Esophagus muscularis mucosa (tissue), 4 donors: ENCODE results near the gene MRE11. TPM values are rescaled to one million over a fixed set of nuclear protein-coding genes. Genes with fewer than 3 reads are reported as not detected.

Experiments used
- DNase-seq: peaks from one replicate; pipeline ENCODE4 v3.0.0-alpha.2; 2017; ENCODE audit errors: extremely low spot score
- H3K27ac ChIP-seq, 4 donors: fragments of 200-600 bp; sonication (generic); replicated peaks in 1 of 4; 1 replicate in 3 of 4; 2 replicates in 1 of 4; pipeline ENCODE4 v1.5.1; 2016 to 2019; ENCODE audit warnings: mild to moderate bottlenecking in 1 of 4
- H3K27me3 ChIP-seq, 4 donors: fragments of 200-600 bp; sonication (generic); one replicate each; pipeline versions ENCODE4 v1.5.1 to v1.6.0; 2016 to 2019
- H3K36me3 ChIP-seq, 4 donors: fragments of 200-600 bp; sonication (generic); one replicate each; pipeline ENCODE4 v1.5.1; 2016 to 2019
- H3K4me1 ChIP-seq, 4 donors: fragments of 200-600 bp; sonication (generic); one replicate each; pipeline ENCODE4 v1.5.1; 2016 to 2019
- H3K4me3 ChIP-seq, 4 donors: fragments of 200-600 bp; sonication (generic); 1 replicate in 2 of 4; 2 replicates in 2 of 4; pipeline ENCODE4 v1.5.1; 2016 to 2019; ENCODE audit warnings: mild to moderate bottlenecking in 4 of 4, moderate library complexity in 1 of 4
- H3K9me3 ChIP-seq, 4 donors: fragments of 200-600 bp; sonication (generic); 1 replicate in 3 of 4; 2 replicates in 1 of 4; pipeline ENCODE4 v1.5.1; 2016 to 2019
- EP300 ChIP-seq: sonication (generic); formaldehyde crosslinking; IDR thresholded peaks from one replicate; pipeline ENCODE4 v1.6.1; 2017; ENCODE audit warnings: antibody characterized with exemption
- POLR2A ChIP-seq: fragments of 450-650 bp; IDR thresholded peaks from one replicate; pipeline ENCODE4 v1.6.1; 2017; ENCODE audit warnings: antibody characterized with exemption, moderate library complexity, mild to moderate bottlenecking, low read depth
- POLR2AphosphoS5 ChIP-seq, 2 donors: sonication (generic); formaldehyde crosslinking; IDR thresholded peaks; one replicate each; pipeline ENCODE4 v1.6.1; 2017; ENCODE audit warnings: antibody characterized with exemption in 2 of 2
- WGBS: methylation state at CpG from one replicate; pipeline ENCODE4 v1.1.5; 2018; 5-methylcytosine and 5-hydroxymethylcytosine counted together
- intact Hi-C: fragments of 100-400 bp; cut with DNase I; formaldehyde crosslinking; loops from one replicate; pipeline ENCODE4 v1.15.1; 2023
- total RNA-seq, 4 donors: library from RNA; depleted of rRNA; stranded (reverse); fragments of >200 nt; gene quantifications; one replicate each; pipeline versions ENCODE4 v1.1.0 to v1.2.1, GENCODE V29; 2016
- TF ChIP-seq, protein P1 (sequence below), 3 experiments: fragments of 200-600 bp in 2 of 3; fragments of 450-650 bp in 1 of 3; sonication (generic) in 2 of 3; IDR thresholded peaks; one replicate each; pipeline ENCODE4 v1.5.1; 2017 to 2019; ENCODE audit warnings: antibody characterized with exemption in 3 of 3, mild to moderate bottlenecking in 2 of 3, moderate library complexity in 1 of 3

The MRE11 gene
- total RNA-seq, 4 donors from 2014 or later: 9.9 to 12.9 (median 11.2) TPM

DNA sequence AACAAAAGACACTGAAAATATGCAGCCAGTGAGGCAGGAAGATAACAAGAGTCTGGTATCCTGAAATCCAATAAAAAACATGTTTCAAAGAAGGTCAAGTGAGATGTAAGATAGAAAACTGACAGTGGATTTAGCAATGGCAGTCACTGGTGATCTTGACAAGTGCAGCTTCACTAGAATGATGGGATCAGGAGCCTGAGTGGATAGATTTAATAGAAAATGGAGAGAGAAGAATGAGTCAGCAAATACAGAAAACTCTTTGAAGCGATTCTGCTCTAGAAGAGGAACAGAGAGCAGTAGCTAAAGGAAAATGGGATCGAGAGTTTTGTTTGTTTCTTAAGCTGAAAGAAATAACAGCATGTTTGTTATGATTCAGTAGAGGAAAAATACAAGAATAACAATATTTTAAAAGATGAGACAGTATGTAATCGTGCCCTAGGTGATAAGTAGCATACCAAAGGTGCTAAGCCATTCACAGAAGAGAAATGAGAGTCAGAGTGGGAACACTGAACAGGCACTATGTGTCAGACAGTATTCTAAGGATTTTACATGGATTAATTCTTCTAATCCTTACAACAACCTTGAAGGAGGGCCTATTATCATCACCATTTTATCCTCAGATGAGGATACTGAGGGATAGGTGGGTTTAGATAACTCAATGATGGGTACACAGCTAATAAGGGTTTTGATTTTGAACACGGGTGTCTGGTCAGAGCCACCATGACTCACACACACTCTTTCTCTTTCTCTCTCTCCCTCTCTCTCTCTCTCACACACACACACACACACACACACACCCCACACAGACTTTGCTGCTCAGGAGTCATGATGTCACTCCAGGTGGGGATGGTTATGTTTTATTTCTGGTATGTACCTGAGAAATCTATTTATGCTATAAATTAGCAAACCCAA lies 36.3 kb downstream of the MRE11 start:
- no peaks in the 10 kb centered on the region for H3K4me1 ChIP-seq
- WGBS: 78% methylated on average over 4 of the region's 4 CpGs
- H3K27ac ChIP-seq: no peak overlapping the region
- H3K4me3 ChIP-seq: no peak overlapping the region
- no peaks in the 10 kb centered on the region for H3K9me3 ChIP-seq
- intact Hi-C loops: no loop called here
- H3K27me3 ChIP-seq: no peaks in the 10 kb centered on the region
- H3K36me3 ChIP-seq: peaks cover 8 to 57% (median 33%) of the 10 kb centered on the region in 4 donors
- TF ChIP-seq POLR2AphosphoS5 (IDR thresholded peaks at IDR 0.05) (no peak), EP300 (no peak), POLR2A (no peak)
- TF ChIP-seq, protein P1, sequence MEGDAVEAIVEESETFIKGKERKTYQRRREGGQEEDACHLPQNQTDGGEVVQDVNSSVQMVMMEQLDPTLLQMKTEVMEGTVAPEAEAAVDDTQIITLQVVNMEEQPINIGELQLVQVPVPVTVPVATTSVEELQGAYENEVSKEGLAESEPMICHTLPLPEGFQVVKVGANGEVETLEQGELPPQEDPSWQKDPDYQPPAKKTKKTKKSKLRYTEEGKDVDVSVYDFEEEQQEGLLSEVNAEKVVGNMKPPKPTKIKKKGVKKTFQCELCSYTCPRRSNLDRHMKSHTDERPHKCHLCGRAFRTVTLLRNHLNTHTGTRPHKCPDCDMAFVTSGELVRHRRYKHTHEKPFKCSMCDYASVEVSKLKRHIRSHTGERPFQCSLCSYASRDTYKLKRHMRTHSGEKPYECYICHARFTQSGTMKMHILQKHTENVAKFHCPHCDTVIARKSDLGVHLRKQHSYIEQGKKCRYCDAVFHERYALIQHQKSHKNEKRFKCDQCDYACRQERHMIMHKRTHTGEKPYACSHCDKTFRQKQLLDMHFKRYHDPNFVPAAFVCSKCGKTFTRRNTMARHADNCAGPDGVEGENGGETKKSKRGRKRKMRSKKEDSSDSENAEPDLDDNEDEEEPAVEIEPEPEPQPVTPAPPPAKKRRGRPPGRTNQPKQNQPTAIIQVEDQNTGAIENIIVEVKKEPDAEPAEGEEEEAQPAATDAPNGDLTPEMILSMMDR (IDR thresholded peaks at IDR 0.05): no peak
- DNase-seq: no peak

DNA sequence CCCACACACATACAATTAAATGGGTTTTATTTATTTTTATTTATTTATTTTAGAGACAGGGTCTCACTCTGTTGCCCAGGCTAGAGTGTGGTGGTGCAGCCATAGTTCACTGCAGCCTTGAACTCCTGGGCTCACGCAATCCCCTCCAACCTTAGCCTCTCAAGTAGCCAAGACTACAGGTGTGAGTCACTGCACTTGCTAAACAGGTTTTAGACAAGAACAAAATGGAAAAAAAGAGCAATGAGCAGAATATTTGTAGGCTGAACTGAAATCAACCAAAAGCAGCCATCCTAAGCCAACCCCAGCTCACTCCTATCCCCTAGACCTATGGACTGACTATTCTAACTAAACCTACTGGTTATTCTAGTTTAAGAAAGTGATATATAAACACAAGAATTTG lies 37.8 kb downstream of the MRE11 start:
- Histone ChIP-seq H3K4me1 (no peaks in the 10 kb centered on the region), H3K27ac (no peak overlapping the region), H3K4me3 (no peak overlapping the region), H3K9me3 (no peaks in the 10 kb centered on the region), H3K27me3 (no peaks in the 10 kb centered on the region), H3K36me3 (peaks cover 8 to 44% (median 30%) of the 10 kb centered on the region in 4 donors)
- intact Hi-C loops: no loop called here
- 100% methylated on average over 1 of the region's 1 CpG for whole genome bisulfite sequencing
- no peak for TF ChIP-seq POLR2A
- TF ChIP-seq, protein P1 (IDR thresholded peaks at IDR 0.05): no peak
- TF ChIP-seq EP300: no peak
- no peak for TF ChIP-seq POLR2AphosphoS5 (IDR thresholded peaks at IDR 0.05)
- DNase-seq: no peak

DNA sequence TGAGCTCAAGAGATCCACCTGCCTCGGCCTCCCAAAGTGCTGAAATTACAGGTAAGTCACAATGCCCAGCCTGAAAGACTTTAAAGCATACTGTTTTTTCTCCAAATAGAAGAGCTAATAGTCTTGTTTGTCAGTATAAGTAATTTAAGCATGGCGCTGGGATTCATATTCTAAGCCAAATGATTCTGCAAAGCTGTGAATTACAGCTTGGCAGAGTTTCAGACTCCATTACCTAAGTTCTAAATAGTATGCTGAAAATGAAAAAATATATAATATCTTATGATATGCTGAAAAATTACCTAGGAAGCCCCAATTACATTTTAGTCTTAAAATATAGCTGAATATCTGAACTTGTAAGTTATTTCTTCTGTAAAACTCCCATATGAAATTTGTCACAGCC lies 39.3 kb downstream of the MRE11 start:
- no peak for TF ChIP-seq POLR2AphosphoS5 (IDR thresholded peaks at IDR 0.05)
- TF ChIP-seq EP300: no peak
- TF ChIP-seq, protein P1 (IDR thresholded peaks at IDR 0.05): no peak
- no peak for TF ChIP-seq POLR2A
- no peak overlapping the region for H3K4me3 ChIP-seq
- DNase-seq: no peak

DNA sequence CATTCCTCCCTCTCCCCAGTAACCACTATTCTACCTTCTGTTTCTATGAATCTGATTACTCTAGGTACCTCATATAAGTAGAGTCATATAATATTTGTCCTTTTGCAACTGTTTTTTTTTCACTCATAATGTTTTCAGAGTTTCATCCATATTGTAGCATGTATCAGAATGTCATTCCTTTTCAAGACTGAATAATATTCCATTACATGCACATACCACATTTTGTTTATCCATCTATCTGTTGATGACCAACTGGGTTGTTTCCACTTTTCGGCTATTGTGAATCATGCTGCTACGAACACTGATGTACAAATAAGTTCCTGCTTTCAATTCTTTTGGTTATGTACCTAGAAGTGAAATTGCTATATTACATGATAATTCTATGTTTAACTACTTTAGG lies 40.7 kb downstream of the MRE11 start:
- intact Hi-C loops: no loop called here
- Histone ChIP-seq H3K27me3 (no peaks in the 10 kb centered on the region), H3K4me3 (no peak overlapping the region), H3K27ac (no peak overlapping the region), H3K9me3 (no peaks in the 10 kb centered on the region), H3K36me3 (peaks cover 0 to 40% (median 13%) of the 10 kb centered on the region in 4 donors), H3K4me1 (no peaks in the 10 kb centered on the region)
- no peak for TF ChIP-seq POLR2A
- TF ChIP-seq, protein P1 (IDR thresholded peaks at IDR 0.05): no peak
- TF ChIP-seq EP300: no peak
- TF ChIP-seq POLR2AphosphoS5 (IDR thresholded peaks at IDR 0.05): no peak
- WGBS: 98% methylated on average over 2 of the region's 2 CpGs
- DNase-seq: no peak

More for the DNA sequence above, 39.3 kb downstream of the MRE11 start:
- H3K9me3 ChIP-seq: no peaks in the 10 kb centered on the region
- peaks cover 0 to 35% (median 17%) of the 10 kb centered on the region in 4 donors for H3K36me3 ChIP-seq
- no peaks in the 10 kb centered on the region for H3K4me1 ChIP-seq
- intact Hi-C loops: no loop called here
- H3K27me3 ChIP-seq: no peaks in the 10 kb centered on the region
- no peak overlapping the region for H3K27ac ChIP-seq
- WGBS: 100% methylated on average over 2 of the region's 2 CpGs
